ENCODE data around the gene TBC1D8.

TBC1D8 gene

DNA sequence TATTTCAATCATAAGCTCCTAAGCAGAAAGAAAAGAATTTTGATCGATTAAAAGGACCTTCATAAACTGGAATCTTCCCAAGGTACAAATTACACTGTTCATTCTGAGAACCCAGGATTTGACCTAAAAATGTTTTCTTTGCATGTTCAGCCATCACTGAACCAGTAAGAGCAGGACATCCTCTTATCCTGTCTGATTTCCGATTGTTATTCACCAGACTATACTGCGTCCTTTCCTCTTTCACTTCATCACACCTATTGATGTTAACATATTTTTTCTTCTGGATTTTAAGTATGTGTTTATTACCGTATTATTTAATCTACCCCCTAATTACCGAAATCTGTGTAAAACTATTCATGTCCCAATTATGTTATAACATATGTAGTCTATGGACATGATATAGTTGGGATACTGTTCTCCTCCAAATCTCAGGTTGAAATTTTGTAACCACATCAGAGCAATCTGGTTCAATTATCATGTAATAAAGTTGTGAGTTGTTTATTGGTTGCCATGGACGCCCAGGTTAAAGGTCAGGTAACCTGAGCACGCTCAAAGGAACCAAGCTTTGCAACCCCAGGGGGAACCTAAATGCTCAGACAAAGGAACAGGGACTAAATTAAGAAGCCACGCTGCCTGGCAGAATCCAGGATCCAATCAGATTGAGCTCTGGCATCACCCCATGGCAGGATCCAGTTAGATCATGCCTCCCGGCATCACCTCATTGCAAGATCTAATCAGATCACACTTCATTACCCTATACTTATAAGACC lies 11.6 kb upstream of the TBC1D8 start:
- DNase-seq = no peak

DNA sequence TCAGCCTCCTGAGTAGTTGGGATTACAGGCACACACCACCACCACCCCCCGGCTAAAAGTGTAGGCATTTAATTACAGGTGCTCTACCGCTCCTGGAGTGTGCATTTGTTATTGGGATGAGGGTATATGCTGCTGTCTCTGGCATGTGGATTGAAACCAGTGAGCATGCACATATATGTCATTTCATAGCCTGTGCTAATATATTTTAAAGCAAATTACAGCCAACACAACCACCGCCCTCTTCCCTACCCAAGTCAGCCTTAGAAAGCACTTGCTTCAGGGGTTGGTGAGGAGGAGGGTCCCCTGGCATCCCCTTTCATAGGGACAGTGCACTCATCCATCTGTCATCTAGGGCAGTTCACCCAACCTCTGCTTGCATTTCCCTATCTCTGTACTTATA lies 10.5 kb upstream of the TBC1D8 start:
- no peak for DNase-seq

DNA sequence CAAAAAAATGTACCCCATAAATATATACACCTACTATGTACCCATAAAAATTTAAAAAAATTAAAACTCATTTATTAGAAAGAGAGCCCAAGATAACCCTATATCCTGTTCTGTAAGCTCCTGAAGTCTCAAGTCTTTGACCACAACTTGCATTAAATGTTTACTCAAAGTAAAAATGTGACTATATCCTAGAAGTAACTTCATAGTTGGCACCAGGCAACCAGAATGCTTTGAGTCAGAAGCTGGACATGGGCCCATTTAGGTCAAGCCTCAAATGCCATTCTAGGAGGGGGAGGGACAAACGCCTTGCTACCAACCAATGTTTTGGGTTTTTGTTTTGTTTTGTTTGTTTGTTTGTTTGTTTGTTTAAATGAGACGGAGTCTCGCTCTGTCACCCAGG lies 9.3 kb upstream of the TBC1D8 start:
- no peak for DNase-seq

DNA sequence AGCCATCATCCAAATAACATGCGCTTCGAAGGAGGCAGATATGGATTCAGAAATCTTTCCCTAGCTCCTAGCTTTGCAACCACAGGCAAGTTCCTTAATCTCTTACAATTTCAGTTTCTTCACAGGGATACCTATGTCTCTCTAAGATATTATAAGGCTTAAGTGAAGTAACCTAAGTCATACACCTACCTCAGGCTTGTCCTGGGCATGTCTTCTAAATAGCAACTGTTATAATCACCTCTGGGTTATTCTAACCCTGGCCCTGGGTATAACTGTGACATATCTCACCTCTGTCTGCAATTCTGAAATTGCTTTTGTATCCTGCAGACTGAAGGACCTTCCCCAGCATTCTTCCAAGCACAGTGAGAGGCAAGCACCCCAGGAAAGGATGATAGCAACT lies 8.3 kb upstream of the TBC1D8 start:
- DNase-seq = no peak

DNA sequence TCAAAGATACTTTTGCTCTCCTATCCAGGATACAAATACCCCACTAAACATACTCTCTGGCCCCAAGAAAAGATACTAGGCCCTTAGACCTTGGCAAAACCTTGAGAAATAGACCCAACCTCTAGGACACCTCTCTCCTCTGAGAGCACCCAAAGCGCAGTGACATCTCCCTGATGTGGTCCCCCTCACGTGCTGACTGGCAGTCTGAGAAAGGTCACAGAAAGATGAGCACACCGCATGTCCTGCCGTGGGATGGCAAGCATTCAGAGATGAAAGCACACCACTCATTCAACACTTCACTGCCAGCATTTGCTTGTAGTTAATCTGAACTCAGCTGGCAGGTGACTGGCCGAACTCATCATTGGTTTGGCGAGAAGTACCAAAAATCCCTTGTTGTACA lies 6.1 kb upstream of the TBC1D8 start:
- DNase-seq = no peak

DNA sequence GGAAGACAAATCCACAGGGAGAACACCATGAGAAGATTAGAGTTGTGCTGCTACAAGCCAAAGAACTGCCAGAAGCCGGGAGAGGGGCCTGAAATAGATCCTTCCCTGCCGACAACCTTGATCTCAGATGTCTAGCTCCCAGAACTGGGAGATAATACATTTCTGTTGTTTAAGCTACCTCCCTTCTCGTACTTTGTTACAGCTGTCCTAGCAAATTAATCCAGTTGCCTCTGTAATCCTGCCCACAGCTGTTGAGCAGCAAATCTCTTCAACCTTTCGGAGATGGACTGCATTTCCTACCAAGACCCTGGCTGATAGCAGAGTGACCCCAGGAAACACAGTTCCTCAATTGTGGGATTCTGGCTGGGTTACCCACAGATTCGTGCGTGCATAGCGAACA lies 2.6 kb upstream of the TBC1D8 start:
- DNase-seq = no peak

DNA sequence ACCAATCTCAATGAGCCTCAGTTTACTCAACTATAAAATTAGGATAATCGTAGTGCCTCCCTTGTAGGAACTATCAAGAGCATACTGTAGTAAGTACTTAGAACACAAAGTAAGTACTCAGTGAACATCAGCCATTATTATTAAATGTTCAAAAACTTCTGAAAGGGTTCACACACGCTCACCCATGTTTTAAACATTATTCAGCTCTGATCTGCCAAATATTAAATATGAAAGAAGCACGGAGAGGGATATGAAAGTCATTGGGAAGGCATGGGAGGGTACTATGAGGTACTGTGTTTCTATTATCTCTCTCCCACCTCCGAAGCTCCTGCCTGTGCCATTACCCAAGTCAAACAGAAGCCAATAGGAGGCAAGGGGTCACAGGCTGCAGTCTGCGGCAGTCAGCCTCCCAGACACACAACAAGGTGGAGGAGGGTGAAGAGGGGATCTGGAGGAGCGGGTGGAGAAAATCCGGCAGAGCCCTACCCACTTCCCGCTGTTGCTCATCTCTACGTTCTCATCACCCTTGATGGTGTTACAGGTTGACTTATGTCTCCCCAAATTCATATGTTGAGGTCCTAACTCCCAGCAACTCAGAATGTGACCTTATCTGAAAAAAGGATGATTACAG lies 2.0 kb upstream of the TBC1D8 start:
- DNase-seq = no peak

DNA sequence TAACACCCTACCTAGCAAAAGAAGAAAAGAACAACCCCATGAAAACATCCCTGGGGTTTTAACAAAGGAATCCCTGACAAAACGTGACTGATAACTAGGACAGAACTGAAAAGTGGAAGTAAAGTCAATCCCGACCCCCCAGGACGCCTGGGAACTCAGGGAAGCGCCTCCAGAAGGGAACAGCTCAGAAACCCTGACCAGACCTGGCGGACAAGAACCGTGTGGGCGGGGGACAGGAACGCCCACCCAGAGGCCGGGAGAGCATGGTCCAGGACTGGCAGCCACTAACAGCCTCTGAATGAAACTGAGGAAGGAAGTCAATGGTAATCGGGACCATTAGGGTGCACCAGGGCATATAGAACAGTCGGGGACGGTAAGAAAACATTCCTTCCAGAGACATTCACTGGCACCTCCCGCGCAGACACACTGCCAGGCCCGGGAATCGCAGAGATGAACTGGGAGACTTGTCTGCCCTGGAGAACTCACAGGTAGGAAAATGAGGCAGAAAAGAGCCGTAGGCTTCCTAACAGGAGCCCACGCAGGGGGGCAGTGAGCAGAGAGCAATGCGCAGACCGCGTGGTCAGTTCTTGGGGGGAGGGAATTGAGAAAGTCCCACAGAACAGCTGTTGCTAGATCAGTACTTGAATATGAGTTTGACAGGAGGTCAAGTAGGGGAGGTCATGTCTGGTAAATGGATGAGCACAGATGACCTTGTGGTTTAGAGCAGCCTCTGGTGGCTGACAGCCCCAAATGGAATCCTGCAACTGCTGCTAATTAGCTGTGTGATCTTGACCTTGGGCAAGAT lies 1.3 kb upstream of the TBC1D8 start:
- peak; percentile 76 to 81 for DNase-seq

DNA sequence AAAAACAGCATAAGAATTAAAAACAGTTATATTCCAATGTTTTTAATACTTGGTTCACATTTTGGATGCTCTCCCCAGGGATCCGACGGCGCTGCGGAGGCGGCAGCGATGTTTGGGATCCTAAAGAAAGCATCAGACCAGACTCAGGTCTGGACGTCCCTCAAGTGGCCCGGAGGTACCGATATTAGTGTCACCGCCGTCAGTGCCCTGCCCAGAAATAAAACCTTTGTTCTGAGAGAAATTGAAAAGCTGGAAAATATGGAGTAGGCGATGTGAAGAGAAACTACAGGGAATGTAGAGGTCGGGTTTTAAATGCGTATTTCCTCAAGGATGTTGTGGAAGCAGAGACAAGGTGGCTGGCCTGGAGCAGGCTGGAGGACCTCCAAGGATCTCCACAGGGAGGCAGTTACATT lies 683 bp upstream of the TBC1D8 start:
- DNase-seq = no peak

DNA sequence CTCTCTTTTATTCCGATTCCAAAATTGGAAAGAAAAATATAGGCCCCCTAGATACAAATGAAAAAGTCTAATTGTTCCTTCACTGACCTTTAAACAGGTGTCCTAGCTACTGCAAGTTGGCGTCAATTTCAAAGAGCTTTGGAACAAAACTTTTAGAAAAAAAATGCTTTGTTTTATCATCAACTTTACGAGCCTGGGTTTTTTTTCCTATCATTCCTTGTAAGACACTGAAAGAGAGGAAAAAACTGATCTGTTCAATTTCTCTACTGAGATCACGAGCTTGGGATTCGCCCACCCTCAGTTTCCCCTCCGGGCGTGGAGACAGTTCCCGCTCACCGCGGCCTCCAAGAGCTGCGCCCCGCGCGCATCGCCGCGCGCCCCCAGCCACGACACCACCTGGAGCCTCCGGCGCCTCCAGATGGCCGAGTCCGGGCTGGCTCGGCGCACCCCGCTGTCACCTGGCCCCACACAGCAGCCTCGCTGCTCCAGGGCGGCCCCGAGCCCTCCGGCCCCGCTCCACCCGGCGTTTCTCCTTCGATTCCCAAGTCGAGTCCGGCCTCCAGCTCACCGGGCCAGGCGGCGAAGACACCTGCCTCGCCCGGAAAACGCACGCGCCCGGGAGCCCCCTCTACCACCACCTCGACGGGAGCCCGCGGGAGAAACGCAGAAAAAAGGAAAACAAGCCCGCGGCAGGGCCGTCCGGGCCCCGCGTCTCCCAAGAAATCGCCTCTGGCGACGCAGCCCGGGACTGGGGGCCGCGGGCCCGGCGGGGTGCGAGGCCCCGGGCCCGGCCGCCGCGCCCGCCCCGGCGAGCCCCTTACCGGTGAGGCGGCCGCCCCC lies 656 bp downstream of the TBC1D8 start:
- DNase-seq = no peak

DNA sequence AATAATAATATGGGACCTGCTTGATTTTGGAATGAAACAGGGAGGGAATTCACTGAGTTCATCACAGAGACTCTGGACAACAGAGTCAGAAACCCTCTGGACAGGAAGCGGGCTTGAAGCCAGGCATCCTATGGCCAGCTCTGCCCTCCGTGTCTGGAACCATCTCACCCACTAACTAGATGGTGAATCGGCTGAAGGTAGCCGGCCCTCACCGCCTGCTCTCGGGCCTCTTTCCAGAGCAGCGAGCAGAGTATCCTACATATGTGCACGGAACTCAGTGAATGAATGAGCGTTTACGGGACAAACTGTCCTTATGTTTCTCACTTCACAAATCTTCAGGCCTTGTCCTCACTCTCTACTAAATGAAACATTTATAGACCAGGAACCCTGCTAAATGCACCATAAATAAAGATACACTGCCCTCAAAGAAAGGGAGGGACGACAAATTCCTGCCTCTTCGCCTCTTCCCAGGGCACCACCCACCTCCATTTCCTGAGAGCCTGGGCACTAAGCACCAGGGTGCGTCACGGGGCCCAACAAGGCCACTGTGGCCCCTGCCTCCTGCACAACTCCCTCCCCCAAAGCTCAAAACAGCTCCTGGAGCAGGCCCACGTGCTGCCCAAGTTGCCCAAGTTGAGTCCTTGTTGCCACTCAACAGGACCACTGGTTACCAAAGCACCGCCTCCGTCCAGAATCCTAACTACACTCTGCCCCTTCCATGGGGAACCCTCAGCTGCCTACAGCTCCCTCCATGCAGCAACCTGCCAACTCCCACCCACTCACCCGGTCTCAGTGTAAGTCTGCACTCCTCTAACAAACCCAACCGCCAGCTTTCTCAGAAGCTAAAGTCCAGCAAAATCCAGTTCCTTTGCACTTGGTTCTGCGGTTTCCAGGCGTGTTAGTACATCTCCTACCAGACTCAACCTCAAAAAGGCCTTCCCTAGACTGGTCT lies 1.7 kb downstream of the TBC1D8 start:
- peak; percentile 21 to 70 for DNase-seq

DNA sequence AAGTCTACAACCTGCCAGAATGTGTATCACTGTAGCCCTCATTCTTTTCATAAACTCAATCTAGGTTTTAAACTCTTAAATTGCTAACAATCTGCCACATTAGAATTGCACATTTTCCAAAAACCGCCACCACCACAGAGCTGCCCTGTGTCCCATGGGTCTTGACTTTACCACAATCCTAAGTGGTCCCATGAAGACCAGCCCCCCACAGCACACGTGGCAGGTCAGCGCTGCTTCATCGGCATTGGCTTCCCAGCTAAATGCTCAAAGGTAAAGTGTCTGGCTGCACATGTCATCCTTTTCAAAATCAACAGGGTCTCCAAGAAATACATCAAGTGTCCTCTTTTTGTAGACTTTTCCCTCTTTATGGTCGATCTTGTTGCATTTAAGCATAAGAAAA lies 2.4 kb downstream of the TBC1D8 start:
- DNase-seq = no peak

DNA sequence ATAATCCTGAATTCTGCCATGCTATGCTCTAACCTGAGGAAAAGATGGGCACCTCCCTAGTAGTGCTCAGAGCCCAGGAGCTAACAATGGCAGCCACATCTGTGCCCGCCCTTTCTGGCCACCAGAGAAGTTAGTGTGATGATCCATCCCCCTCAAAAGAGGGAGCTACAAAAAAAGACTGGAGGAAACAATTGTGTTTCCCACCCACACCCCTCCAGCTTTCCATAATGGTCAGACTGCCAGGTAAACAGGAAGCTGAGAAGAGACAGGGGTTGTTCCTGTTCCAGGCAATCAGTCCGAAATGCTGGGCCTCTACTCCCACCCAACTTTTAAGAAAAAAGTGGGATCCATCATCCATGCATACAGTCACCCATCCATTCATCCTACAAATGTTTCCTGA lies 3.2 kb downstream of the TBC1D8 start:
- no peak for DNase-seq

DNA sequence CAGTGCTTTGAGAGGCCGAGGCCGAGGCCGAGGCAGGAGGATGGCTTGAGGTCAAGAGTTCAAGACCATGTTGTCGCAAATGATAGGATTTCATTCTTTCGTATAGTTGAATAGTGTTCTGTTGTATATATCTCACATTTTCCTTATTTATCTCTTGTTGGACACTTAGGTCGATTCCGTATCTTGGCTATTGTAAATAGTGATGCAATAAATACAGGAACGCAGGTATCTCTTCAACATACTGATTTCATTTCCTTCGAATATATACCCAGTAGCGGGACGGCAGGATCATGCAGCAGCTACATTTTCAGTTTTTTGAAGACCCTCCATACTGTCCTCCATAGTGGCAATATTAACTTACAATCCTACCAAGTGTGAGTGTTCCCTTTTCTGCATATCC lies 4.1 kb downstream of the TBC1D8 start:
- no peak for DNase-seq

DNA sequence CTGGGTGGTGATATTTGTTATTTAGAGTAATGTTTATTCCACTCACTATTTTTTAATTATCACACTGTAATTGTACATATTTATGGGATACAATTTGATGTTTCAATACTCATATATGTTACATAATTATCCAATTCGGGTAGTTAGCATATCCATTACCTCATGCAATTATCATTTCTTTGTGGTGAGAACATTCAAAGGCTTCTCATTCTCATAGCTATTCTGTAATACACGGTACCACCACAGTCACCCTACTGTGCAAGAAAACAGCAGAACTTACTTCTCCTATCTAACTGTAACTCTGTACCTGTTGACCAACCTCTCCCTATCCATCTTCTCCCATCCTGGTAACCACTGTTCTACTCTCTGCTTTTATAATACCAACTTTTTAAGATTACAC lies 4.6 kb downstream of the TBC1D8 start:
- DNase-seq = no peak

DNA sequence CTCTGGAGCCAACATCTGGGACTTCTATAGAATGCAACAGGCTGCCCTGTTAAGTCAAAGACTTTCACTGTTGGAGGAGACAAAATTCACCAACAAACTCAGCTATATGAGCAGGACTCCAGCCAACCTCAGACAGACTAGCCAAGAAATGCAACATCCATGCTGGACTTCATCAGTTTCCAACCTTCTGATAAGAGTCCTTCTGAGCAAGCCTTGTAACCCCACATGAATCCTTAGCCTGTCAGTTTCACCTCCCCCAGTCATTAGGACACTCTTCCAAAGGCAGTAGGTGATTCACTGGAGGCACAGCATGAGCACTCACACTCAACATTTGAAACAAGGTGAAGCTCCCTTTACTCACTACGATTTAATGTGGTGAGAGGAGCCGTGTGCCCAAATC lies 5.8 kb downstream of the TBC1D8 start:
- DNase-seq = no peak

DNA sequence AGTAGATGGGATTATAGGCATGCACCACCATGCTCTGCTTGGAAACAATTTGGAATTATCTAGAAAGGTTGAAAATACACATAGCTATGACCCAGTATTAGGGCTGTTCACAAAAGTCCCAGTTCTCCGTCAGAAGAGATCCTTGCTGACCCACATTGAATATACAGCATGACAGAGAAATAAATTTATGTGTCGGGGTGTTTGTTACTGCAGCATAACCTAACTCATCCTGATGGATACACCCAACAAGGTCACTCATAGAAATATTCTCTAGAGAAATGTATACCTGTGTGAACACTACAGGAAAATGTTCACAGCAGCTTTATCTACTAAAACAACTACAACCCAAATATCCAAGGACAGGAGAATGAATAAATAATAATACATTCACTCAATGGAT lies 9.0 kb downstream of the TBC1D8 start:
- no peak for DNase-seq

DNA sequence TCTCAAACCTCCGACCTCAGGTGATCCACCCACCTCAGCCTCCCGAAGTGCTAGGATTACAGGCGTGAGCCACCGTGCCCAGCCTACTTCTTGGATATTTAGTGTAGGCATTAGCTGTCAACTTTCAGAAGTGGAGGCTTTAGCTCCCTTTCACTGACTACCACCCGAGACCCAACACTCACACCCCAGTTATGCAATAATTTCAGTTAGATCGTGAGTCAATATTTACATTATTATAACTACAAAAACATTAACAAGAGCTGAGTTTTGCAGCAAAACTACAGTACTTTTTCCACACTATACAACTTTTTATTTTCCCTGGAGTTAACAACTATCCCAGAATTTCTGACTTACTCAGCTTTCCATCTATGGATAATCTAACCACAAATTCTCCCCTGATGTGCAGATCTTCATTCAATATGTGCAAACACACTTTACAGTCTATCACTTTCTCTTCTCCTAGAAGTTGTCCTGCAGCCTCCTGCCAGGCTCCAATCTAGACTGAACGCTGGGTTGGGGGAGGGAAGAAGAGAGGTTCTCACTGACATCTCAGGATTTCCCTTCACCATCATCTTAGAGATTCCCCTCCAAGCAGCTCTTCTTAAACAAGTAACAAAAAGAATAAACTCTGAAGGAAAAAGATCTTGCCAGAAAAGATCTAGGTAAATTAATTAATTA lies 10.1 kb downstream of the TBC1D8 start:
- no peak for DNase-seq

DNA sequence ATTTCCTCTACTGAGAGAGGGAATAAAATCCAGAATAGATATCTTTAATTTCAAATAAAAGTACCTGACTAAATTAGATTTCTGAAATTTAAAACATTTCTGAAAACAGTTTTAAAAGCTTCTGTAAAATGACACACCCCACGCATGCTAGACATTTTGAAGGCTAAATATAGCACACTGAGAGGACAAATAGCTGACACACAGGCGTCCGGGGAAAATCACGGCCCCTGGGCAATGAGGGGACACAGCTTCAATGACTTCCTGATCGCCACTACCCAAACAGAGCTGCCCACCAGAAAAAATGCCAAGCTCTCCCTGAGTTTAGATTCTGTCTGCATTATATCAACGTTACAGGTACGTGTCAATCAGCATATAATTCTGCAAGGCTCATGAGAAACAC lies 10.9 kb downstream of the TBC1D8 start:
- DNase-seq = no peak

DNA sequence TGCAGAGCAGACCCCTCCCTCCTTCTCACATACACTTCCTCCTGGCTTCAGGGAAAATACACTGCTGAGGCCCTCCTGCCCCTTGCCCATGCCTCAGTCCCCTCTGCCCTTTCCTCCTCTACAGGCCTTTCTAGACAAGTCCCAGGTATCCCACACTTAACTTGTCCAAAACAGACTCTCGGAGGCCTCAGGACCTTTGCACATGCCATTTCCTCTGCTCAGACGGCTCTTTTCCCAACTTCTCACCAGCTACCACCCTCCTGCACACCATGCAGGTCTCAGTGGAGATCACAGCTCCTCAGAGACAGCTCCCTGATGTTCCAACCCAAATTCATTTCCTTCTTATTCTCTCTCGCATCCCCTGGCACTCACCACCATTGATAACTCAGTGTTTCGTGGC lies 11.7 kb downstream of the TBC1D8 start:
- DNase-seq = no peak
